Measurements from ENCODE around the gene A3GALT2. TPM values are rescaled to one million over a fixed set of nuclear protein-coding genes. Genes with fewer than 3 reads are reported as not detected.

The A3GALT2 gene
- total and polyA plus RNA-seq, 2 donors (not counting 1 experiment from before 2014, with no cell fraction given): not detected

- Mint-ChIP-seq H3K4me1 (peaks cover 36% of the 10 kb centered on the region), H3K9me3 (ENCODE audit: insufficient read depth) (no peaks in the 10 kb centered on the region), H3K4me3 (peak overlapping the region; percentile 98), H3K27me3 (no peaks in the 10 kb centered on the region), H3K27ac (peak overlapping the region; percentile 90)
- Histone ChIP-seq H3K4me1 (ENCODE audit: control insufficient read depth in 2 of 2, insufficient read depth in 2 of 2, low read length in 2 of 2) (peaks cover 16 to 20% of the 10 kb centered on the region in 2 donors), H2AFZ (ENCODE audit: insufficient read depth, low read depth, low read length, poor library complexity, severe bottlenecking) (peak overlapping the region; percentile 72), H3K36me3 (replicated peaks in 1 of 2; ENCODE audit: control extremely low read depth in 1 of 2, control insufficient read depth in 1 of 2, extremely low read depth in 1 of 2, insufficient read depth in 2 of 2, low read length in 1 of 2) (peaks cover 0 to 2% of the 10 kb centered on the region in 2 experiments), H3K27me3 (replicated peaks in 1 of 4; ENCODE audit: control extremely low read depth in 1 of 4, control insufficient read depth in 3 of 4, insufficient read depth in 4 of 4, low read length in 3 of 4) (peaks cover 0 to 3% (median 0%) of the 10 kb centered on the region in 4 experiments), H3K27ac (ENCODE audit: low read length in 2 of 2) (peak overlapping the region; percentile 71 to 81), H3K9me3 (ENCODE audit: control extremely low read depth in 1 of 3, control insufficient read depth in 2 of 3, insufficient read depth in 1 of 3, low read length in 2 of 3) (no peaks in the 10 kb centered on the region), H3K79me2 (ENCODE audit: control insufficient read depth, insufficient read depth, low read length) (peaks cover 41% of the 10 kb centered on the region), H3K4me3 (ENCODE audit: control extremely low read depth in 1 of 5, extremely low read depth in 1 of 5, insufficient read depth in 1 of 5, low read depth in 2 of 5, low read length in 4 of 5) (peak overlapping the region; percentile 45 to 76 (median 74)), H3K4me2 (replicated peaks; ENCODE audit: low read depth, low read length, poor library complexity, severe bottlenecking) (peak overlapping the region; percentile 84), H4K20me1 (ENCODE audit: control insufficient read depth, insufficient read depth, low read length, poor library complexity, severe bottlenecking) (peaks cover 21% of the 10 kb centered on the region), H3K9ac (ENCODE audit: low read length) (peak overlapping the region; percentile 67)
- TF ChIP-seq CTCF (IDR thresholded peaks at IDR 0.05) (no peak), EZH2 (IDR thresholded peaks at IDR 0.05; ENCODE audit: borderline replicate concordance, insufficient read depth, low read depth, low read length, poor library complexity, severe bottlenecking) (no peak)
- DNase-seq (peak; percentile 88), ATAC-seq (ENCODE audit: low read depth) (peak; percentile 86)
- ChIA-PET CTCF (interaction anchor here (1.2 to 2.3 kb wide), 2 partner anchors 17 to 54 kb away, joined by 7 to 10 read pairs; no protein-coding TSS in a partner anchor), POLR2A (interaction anchor here (0.6 kb wide), 1 partner anchor 1743 kb away, joined by 4 read pairs; no protein-coding TSS in a partner anchor)
- intact Hi-C loops (cut with micrococcal nuclease): loop anchor here (1.0 to 5.0 kb wide), 6 partner anchors 53 to 533 kb away; partner anchors contain the start of genes PHC2, S100PBP, TRIM62 and YARS1
- WGBS (ENCODE audit: insufficient coverage): under 1% methylated on average over 97 of the region's 104 CpGs
Observed at GRCh38 chr1:33349778-33350610, 29.1 kb upstream of the A3GALT2 start.
